Ovary (tissue), 9 donors: ENCODE measurements around the gene KCNIP4. TPM values are rescaled to one million over a fixed set of nuclear protein-coding genes. Genes with fewer than 3 reads are reported as not detected.

Experiments used
- DNase-seq, 5 donors: peaks; one replicate each; pipeline ENCODE4 v3.0.0-alpha.2; 2019 to 2020
- H3K27ac ChIP-seq, 2 donors: fragments of 200-600 bp; one replicate each; pipeline versions ENCODE4 v1.5.1 to v1.8.0; 2019 to 2022
- H3K27me3 ChIP-seq: fragments of 200-600 bp; one replicate; pipeline ENCODE4 v1.8.0; 2022
- H3K36me3 ChIP-seq: fragments of 200-600 bp; sonication (generic); one replicate; pipeline ENCODE4 v1.5.1; 2019
- H3K4me1 ChIP-seq: one replicate; pipeline ENCODE4 v1.8.1; 2013; ENCODE audit warnings: mild to moderate bottlenecking, moderate library complexity; ENCODE audit not compliant: insufficient read depth
- H3K4me3 ChIP-seq: fragments of 200-600 bp; sonication (generic); one replicate; pipeline ENCODE4 v1.5.1; 2017
- H3K9me3 ChIP-seq, 2 donors: fragments of 200-600 bp in 1 of 2; sonication (generic) in 1 of 2; one replicate each; pipeline versions ENCODE4 v1.5.1 to v1.8.1; 2013 to 2019; ENCODE audit warnings: mild to moderate bottlenecking in 1 of 2, moderate library complexity in 1 of 2
- CTCF ChIP-seq, 3 donors: fragments of 450-650 bp in 2 of 3; fragments of 200-600 bp in 1 of 3; IDR thresholded peaks; one replicate each; pipeline versions ENCODE4 v1.5.1 to v1.8.0; 2016 to 2022; ENCODE audit warnings: antibody characterized with exemption in 3 of 3, mild to moderate bottlenecking in 1 of 3
- EP300 ChIP-seq: sonication (generic); formaldehyde crosslinking; IDR thresholded peaks from one replicate; pipeline ENCODE4 v1.6.1; 2017; ENCODE audit warnings: antibody characterized with exemption
- POLR2A ChIP-seq: fragments of 450-650 bp; IDR thresholded peaks from one replicate; pipeline ENCODE4 v1.6.1; 2017; ENCODE audit warnings: antibody characterized with exemption, mild to moderate bottlenecking, moderate library complexity
- WGBS, 3 donors: extraction: QIAGEN DNeasy Blood & Tissue Kit in 1 of 3; methylation state at CpG; one replicate each; pipeline versions ENCODE4 v1.1.5 to v1.1.7; 2013 to 2017; 5-methylcytosine and 5-hydroxymethylcytosine counted together
- intact Hi-C, 4 donors: fragments of 100-400 bp; cut with DNase I; formaldehyde crosslinking; loops; one replicate each; pipeline versions ENCODE4 v1.11.0 to v1.15.1; 2022 to 2023
- polyA plus RNA-seq, 2 donors: library from polyadenylated mRNA; stranded (reverse); fragments of 200-250 nt in 1 of 2; fragments of 350-450 nt in 1 of 2; fragmentation: Illumina TruSeq in 1 of 2; extraction: RNeasy Lipid Tissue Mini Kit (QIAGEN cat#74804) in 1 of 2; gene quantifications; one replicate each; pipeline ENCODE4 v1.2.3, GENCODE V29; 2013 to 2014
- total RNA-seq, 7 donors: library from RNA; depleted of rRNA in 2 of 7; stranded (reverse); fragments of >200 nt in 2 of 7; fragmentation: NEBNext Ultra II Directional in 3 of 7; extraction: Animal tissue kit (Norgen Biotek cat#: 25700) in 3 of 7; gene quantifications; one replicate each; pipeline versions ENCODE4 v1.1.0 to v1.2.4, GENCODE V29; 2016 to 2023
- donor health status: DM: no; HTN: no; CAD: no; lungs with moderate emphysema.
- donor health status: DM: no; HTN: no; CAD: no.
- donor health status: Bipolar disorder and iron deficiency.
- donor health status: DM: yes; HTN: yes; CAD: no.
- donor health status: DM: no; HTN: no; CAD: no.
- donor health status: DM: yes; HTN: yes; CAD: no.

KCNIP4 gene
- total and polyA plus RNA-seq, 9 donors = 0.11 to 3.9 (median 0.93) TPM; not detected in 1

DNA sequence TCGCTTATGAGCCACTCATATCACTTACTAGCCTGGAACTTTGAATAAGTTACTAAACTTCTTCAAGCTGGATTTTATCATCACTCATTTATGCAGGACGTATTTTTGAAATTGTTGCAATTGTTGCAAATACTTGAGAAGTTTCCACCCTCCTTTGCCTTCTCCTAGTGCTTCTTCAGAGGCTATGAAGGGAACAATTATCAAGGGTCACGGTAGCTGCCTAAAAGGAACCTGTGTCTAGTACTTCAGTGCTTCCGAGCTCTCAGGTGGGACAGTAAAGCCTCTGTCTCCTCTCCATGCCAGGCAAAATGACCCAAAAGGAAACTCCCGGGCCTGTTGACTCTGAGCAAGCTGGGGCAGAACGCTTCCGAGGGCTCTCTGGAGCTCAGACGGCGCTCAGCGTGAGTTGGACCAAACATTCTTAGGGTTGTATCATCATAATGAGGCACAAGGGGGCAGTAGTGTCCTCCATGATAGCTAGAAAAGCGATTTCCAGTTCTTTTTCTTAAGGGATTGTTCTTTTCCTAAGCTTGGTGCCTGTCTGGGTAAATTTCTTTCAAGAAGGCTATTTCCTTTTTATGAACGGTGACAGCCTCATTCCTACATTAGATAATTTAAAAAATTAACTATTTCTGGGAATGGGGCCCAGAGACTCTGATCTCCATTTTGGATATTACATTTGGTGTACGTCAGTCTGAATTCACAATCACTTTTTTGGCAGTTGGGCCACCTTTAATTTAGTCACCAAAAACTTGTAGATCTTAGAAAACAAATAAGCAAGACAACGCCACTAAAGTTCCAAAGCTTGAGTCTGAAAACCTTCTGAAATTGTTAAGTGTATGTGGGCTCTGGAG is 1175.2 kb downstream of the KCNIP4 start:
- peak in 2 of 5 donors; percentile 26 to 30 for DNase-seq
- Histone ChIP-seq H3K36me3 (no peaks in the 10 kb centered on the region), H3K4me1 (no peaks in the 10 kb centered on the region), H3K27me3 (no peaks in the 10 kb centered on the region), H3K4me3 (no peak overlapping the region), H3K9me3 (no peaks in the 10 kb centered on the region), H3K27ac (no peak overlapping the region)
- TF ChIP-seq CTCF (IDR thresholded peaks at IDR 0.05) (no peak), POLR2A (no peak), EP300 (no peak)
- intact Hi-C loops = no loop called here
- 20 to 25% (median 21%) methylated on average over 14 of the region's 14 CpGs for WGBS, 3 donors

GRCh38 chr4:20764366-20764992 is 1184.1 kb downstream of the KCNIP4 start:
- no peak for TF ChIP-seq POLR2A
- no peak for TF ChIP-seq EP300
- no peak for TF ChIP-seq CTCF (IDR thresholded peaks at IDR 0.05)
- WGBS, 3 donors = 72 to 80% (median 80%) methylated on average over 13 of the region's 13 CpGs
- Histone ChIP-seq H3K9me3 (no peaks in the 10 kb centered on the region), H3K27ac (no peak overlapping the region), H3K27me3 (no peaks in the 10 kb centered on the region), H3K4me1 (no peaks in the 10 kb centered on the region), H3K36me3 (no peaks in the 10 kb centered on the region), H3K4me3 (no peak overlapping the region)
- no peak for DNase-seq
- intact Hi-C loops = no loop called here

- H3K4me3 ChIP-seq = no peak overlapping the region
- H3K4me1 ChIP-seq = no peaks in the 10 kb centered on the region
- no peaks in the 10 kb centered on the region for H3K27me3 ChIP-seq
- intact Hi-C loops = no loop called here
- 95 to 100% (median 96%) methylated on average over 1 of the region's 1 CpG for WGBS, 3 donors
- no peak for DNase-seq
- H3K27ac ChIP-seq = no peak overlapping the region
- TF ChIP-seq POLR2A (no peak), CTCF (IDR thresholded peaks at IDR 0.05) (no peak), EP300 (no peak)
- no peaks in the 10 kb centered on the region for H3K9me3 ChIP-seq
- no peaks in the 10 kb centered on the region for H3K36me3 ChIP-seq
Measured at GRCh38 chr4:20761826-20762225, 1186.7 kb downstream of the KCNIP4 start.

GRCh38 chr4:20761382-20761781 is 1187.2 kb downstream of the KCNIP4 start:
- no peak for DNase-seq
- no peaks in the 10 kb centered on the region for H3K36me3 ChIP-seq
- intact Hi-C loops = no loop called here
- H3K4me1 ChIP-seq = no peaks in the 10 kb centered on the region
- TF ChIP-seq EP300 (no peak), CTCF (IDR thresholded peaks at IDR 0.05) (no peak), POLR2A (no peak)
- no peaks in the 10 kb centered on the region for H3K9me3 ChIP-seq
- no peak overlapping the region for H3K27ac ChIP-seq
- no peaks in the 10 kb centered on the region for H3K27me3 ChIP-seq
- no peak overlapping the region for H3K4me3 ChIP-seq
